Vagina (tissue), 2 donors: ENCODE data around the gene NCAPD3.

Experiments
- CTCF ChIP-seq, 3 experiments: fragments of 450-650 bp in 2 of 3; fragments of 200-600 bp in 1 of 3; sonication (generic) in 1 of 3; IDR thresholded peaks; one replicate each; pipeline ENCODE4 v1.5.1; 2017 to 2019; ENCODE audit warnings: antibody characterized with exemption in 3 of 3, mild to moderate bottlenecking in 2 of 3, moderate library complexity in 2 of 3
- POLR2A ChIP-seq, 2 donors: fragments of 450-650 bp; IDR thresholded peaks; one replicate each; pipeline ENCODE4 v1.6.1; 2017; ENCODE audit warnings: antibody characterized with exemption in 2 of 2, mild to moderate bottlenecking in 2 of 2, moderate library complexity in 2 of 2
- POLR2AphosphoS5 ChIP-seq, 2 donors: sonication (generic); formaldehyde crosslinking; IDR thresholded peaks; one replicate each; pipeline ENCODE4 v1.9.0; 2017; ENCODE audit warnings: antibody characterized with exemption in 2 of 2, mild to moderate bottlenecking in 2 of 2, low read depth in 1 of 2; ENCODE audit not compliant: insufficient read depth in 1 of 2

GRCh38 chr11:134134167-134134566, 89.6 kb downstream of the NCAPD3 start:
- TF ChIP-seq CTCF (IDR thresholded peaks at IDR 0.05) (no peak), POLR2A (IDR thresholded peaks at IDR 0.05) (no peak), POLR2AphosphoS5 (IDR thresholded peaks at IDR 0.05; ENCODE audit: insufficient read depth in 1 of 2, low read depth in 1 of 2) (no peak)
